ENCODE measurements around the gene PSMC4. TPM values are rescaled to one million over a fixed set of nuclear protein-coding genes. Genes with fewer than 3 reads are reported as not detected.

Gene PSMC4
- 129 and 161 TPM in 2 replicates for total RNA-seq

DNA sequence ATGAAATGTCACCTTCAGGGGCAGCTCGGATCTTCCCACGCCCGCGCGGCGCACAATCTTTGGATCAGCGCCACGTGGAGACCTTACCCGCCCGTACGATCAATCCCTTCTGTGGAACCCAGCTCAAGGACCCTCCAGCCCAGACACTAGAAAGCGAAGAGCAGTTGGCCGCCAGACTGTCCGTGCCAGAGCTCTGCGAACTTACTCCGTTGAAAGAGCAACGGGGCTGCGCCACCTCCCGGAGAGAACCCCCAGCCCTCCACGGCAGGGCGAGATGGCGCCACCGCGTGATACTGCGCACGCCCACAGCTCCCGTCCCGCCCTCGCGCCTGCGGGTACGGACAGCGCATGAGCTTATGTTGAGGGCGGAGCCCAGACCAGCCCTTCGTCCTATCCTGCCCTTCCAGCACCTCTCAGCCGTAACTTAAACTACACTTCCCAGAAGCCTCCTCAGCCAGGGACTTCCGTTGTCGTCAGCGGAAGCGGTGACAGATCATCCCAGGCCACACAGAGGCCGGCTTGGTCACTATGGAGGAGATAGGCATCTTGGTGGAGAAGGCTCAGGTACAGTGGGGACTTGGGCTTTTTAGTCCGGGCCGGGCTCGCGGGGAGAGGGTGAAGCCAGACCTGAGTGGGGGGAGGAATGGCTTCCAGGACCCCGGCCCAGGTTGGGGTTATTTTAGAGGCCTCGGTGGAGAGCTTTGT, at the start of gene PSMC4:
Gene PSMC4 (plus strand): TSS at position 491 of the 705 bp plus-strand sequence. CDS start 38 bp downstream, at position 529.
- peak; percentile 97 for DNase-seq (ENCODE audit: low read depth, low spot score)

DNA sequence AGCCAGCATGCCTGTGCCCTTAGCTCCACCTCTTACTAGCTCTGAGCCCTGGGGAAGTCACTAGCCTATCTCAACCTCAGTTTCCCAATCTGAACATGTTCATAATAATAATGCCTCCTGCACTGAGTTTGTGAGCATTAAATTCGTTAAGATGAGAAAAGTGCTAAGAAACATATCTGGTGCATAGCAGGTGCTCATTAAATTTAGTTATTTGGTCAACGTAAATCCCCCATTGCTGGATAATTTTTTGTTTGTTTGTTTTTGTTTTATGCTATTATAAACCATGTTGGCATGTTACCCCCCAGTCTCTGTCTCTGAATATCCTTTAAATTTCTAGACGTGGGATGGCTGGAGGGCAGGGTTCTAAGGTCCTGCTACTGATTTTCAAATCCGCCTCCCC, 47.1 kb upstream of the PSMC4 start:
- DNase-seq (ENCODE audit: low read depth, low spot score): no peak

DNA sequence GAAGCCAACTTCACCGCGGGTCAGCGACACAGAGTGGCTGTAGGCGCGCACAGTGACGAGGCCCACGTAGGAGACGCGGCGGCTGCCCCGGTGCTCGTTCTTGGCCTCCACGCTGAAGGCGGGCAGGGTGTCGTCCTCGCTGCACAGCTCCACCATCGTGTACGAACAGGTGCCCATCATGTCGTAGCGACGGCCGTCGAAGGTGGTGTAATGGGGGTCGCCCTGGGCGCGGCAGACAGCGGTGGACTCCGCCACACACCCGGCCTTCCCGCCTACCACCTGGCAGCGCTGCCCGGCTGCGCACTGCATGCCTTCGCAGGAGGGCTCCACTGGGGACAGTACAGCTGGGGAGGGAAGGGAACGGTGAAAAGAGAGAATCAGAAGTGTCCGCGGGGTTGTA, 46.6 kb upstream of the PSMC4 start:
- no peak for DNase-seq (ENCODE audit: low read depth, low spot score)

DNA sequence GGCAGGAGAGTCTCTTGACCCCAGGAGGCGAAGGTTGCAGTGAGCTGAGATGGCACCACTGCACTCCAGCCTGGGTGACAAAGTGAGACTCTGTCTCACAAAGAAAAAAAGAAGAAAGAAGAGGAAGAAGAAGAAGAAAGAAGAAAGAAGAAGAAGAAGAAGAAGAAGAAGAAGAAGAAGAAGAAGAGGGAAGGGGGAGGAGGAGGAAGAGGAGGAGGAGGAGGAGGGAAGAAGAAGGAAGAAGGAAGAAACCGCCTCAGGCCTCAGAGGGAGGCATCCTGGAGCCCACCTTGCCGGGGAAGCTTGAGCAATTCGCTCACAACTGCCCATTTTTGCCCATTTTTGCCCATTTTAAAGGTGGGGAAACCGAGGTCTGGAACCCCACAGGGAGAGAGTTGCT, 46.0 kb upstream of the PSMC4 start:
- DNase-seq (ENCODE audit: low read depth, low spot score): no peak

DNA sequence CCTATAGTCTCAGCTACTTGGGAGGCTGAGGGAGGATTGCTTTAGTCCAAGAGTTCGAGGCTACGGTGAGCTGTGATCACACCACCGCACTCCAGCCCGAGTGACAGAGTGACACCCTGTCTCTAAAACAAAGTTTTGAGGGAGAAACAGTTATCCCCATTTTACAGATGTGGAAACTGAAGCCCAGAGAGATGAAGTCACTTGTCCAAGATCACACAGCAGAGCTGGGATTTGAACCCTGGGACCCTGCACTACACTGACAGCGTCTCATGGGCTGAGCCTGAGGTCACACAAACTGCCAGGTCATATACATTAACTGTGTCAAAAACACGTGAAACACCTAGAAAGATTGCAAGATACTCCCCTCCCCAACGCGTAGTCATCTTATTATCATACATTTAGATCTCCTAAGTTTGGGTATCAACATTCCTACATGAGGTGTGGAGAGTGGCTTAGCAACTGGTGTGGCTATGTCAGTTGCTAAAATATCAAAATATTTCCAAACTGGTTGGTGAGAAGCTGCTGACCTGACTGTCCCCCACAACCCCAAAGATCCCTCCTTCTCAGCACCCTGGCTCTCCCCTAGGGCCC, 44.7 kb upstream of the PSMC4 start:
- no peak for DNase-seq (ENCODE audit: low read depth, low spot score)

DNA sequence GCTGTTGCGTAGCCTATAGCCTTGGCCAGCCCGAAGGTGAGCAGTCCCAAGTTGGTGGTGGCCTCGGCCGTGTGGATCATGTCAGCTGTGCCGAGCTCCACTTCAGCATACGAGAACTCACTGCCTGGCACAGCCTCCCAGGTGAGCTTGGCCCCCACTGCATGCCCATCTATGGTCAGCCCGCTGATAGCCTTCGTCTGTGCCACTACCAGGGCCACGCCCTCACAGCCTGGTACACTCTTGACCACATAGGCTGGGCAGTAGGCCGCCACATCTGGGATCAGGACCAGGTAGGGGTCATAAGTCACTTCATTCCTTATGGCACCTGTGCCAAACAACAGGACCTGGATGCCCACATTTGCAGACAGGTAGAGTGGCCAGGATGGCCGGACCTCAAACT, 43.9 kb upstream of the PSMC4 start:
- no peak for DNase-seq (ENCODE audit: low read depth, low spot score)

DNA sequence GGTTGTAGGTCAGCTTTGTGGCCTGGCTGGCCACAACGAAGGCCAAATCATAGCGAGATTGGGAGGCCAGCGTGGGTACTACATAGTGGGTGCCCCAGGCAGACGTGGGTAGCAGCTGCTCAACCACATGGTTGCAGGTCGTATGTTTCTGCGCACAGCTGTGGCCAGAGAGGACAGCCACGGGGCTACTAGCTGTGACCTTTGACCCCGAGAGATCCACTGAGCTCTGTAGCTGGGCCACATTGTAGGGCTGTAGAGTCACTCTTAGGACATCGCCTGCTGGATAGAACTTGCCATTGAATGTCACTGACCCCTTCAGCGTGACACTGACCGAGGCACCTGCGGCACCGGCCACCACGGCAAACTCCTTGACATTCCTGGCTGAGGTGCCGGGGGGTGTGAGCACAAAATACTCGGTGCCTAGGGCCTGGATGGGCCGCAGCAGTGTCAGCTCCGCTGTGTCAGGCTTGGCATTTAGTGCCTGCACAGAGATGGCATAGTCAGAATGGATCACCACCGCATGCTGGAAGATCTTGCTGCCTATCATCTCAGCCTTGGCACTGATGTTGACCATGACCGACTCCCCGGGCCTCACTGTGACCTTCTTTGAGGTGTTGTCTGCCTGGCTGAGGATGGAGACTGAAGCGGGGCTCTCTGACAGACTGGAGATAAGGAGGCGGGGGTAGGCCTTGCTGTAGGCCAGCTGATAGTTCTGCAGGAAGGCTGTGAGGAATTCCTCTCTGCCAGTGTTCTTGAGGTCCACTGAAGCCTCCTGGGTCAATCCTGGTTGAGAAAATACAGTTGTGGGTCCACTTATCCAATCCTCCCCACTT, 43.2 kb upstream of the PSMC4 start:
- no peak for DNase-seq (ENCODE audit: low read depth, low spot score)

DNA sequence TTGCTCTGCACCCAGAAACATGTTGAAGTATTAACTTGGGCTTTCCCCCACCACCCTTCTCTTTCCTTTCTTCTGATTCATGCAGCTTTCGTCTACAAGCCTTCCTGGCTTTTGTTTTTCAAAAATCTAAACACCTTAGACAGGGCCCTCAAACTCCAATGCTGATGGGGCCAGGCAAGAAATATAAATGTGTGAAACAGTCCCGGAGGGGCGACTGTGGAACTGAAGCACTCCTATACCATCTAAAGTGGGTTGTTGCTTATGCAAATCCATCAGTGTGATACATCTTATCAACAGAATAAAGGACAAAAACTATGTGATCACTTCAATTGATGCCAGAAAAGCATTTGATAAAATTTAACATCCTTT, 42.6 kb upstream of the PSMC4 start:
- no peak for DNase-seq (ENCODE audit: low read depth, low spot score)

DNA sequence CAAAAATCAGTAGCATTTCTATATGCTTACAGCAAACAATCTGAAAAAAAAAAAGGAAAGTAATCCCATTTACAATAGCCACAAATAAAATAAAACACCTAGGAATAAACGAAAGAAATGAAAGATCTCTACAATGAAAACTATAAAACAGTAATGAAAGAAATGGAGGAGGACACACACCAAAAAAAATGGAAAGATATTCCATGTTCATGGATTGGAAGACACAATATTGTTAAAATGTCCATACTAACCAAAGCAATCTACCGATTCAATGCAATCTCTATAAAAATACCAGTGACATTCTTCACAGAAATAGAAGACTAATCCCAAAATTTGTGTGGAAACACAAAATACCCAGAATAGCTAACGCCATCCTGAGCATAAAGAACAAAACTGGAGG, 41.2 kb upstream of the PSMC4 start:
- DNase-seq (ENCODE audit: low read depth, low spot score): no peak

DNA sequence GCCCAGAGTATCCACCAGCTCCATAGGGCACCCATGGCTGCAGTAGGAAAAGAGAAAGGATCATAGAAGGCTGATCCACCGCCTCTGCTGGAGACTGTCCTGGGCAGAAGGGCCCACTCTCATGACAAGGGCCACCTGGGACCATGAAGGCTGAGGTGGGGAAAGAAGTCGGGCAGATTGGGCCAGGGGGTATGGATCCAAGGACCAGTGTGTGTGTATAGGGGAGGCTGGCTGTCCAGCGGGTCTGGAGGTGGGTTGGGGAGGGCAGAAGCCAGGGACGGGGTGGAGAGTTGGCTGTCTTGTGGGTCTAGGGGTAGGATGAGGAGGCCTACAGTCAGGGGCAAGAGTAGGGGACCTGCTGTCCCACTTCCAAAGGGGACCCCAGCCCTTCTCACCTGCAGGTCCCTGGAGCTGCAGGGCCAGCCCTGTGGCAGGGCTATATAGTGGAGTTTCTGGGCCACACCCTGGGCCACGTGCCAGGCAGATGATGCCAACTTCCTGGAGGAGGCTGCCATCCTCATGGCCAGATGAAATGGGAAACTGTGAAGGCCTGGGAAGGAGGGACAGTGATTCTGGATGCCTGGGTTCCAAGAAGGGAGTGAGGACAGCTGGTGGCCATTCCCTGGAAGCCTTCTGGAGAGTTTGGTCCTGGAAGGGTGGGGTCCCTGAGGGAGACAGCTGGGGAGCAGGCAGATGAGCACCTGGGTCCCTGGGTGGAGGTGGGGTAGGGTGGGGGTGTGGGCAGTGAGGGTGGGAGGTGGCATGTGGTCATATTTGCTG, 36.2 kb upstream of the PSMC4 start, which contains the start of gene FCGBP:
Gene FCGBP (minus strand): TSS at position 51 of the 780 bp plus-strand sequence.
- DNase-seq (ENCODE audit: low read depth, low spot score): no peak

DNA sequence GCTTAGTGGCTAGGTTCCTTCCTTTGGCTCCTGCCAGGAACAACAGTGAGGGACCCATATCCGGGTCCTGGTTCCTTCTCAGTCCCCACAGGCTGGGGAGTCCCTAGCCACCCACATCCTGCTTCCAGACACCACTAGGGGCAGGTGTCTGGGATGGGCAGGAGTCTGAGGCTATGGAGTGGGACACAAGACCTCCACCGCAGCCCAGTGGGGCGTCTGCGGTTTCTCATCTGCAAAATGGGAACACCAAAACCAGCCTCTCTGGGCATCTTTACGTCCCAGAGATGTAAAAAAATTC, 35.7 kb upstream of the PSMC4 start:
- DNase-seq (ENCODE audit: low read depth, low spot score): no peak

DNA sequence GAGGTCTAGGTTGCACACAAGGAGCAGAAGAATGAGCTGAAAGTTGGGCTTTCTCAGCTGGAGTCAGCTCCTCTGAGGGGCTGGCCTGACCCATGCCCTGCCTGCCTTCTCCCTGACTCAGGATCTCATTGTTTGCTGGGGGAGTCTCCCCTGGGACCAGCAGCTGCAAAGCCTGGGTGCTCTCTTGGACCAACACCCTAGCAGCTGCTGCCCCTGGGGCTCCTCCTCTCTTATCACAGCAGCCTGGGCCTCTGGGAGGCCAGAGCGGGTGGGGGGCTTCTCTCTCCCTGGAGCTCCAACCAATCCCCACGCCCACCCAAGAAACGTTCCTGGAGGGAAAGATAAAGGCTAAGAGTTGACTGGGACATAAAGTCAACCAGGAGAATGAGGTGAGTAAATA, 34.9 kb upstream of the PSMC4 start:
- DNase-seq (ENCODE audit: low read depth, low spot score): no peak

DNA sequence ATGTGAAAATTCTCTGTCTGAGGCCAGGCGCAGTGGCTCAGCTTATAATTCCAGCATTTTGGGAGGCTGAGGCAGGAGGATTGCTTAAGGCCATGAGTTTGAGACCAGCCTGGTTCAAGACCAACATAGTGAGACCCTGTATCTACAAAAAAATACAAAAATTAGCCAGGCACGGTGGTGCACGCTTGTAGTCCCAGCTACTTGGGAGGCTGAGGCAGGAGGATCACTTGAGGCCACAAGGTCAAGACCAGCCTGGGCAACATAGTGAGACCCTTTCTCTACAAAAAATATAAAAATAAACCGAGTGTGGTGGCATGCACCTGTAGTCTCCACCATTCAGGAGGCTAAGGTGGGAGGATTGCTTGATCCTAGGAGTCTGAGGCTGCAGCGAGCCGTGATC, 34.3 kb upstream of the PSMC4 start:
- DNase-seq (ENCODE audit: low read depth, low spot score): no peak

DNA sequence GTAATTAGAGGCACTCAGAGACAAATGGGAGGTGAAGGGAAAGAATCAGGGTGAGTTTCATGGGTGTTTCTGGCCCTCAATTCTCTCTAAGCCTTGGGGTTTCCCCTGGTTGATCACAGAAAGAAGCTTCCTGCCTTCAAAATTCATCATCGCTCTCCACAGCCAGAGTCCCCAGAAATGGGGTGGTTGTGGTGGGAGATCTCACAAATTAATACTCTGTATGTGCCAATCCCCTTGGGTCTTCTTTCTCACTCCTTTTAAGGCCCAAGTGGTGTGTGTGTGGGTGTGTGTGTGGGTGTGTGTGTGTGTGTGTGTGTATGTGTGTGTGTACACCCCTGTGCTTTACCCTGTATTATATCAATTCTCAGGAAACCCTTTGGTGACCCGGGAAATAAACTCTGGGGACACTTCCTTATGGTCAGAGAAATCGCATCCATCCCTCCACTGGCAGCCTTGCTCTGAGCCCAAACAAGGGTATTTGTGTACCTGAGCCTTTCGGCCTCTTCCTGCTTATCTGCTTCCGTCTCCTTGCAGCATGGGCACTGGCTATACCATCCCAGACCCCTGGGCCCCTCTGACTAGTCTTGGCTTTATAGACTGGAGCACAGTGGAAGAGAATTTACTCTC, 33.8 kb upstream of the PSMC4 start:
- no peak for DNase-seq (ENCODE audit: low read depth, low spot score)

DNA sequence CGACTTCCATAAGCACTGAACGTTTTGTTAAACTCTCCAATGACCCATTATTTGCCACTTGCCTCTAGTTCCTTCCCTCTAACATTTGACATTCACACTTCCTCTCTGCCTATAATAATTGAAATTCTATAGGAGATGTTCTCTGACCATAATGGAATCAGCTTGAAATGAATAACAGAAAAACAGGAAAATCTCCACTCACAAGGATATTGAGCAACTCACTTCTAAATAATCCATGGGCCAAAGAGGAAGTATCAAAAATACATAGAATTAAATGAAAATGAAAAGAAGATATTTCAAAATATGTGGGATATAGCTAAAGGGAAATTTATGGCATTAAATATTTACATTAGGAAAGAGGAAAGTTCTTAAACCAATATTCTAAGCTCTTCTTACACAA, 33.2 kb upstream of the PSMC4 start:
- no peak for DNase-seq (ENCODE audit: low read depth, low spot score)

DNA sequence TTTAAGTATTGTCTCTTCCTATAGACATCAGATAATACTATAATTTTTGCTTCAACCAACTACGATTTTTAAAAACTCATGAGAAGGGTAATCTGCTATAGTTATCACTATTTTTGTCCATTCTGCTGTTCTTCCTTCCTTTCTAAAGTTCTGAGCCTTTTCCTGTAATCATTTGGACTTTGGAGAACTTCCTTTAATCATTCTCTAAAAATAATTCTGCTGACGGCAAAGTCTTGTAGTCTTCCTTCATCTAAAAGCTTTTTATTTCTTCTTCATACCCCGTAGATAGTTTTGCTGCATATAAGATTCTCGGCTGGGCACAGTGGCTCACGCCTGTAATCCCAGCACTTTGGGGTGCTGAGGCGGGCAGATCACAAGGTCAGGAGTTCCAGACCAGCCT, 31.4 kb upstream of the PSMC4 start:
- DNase-seq (ENCODE audit: low read depth, low spot score): no peak

DNA sequence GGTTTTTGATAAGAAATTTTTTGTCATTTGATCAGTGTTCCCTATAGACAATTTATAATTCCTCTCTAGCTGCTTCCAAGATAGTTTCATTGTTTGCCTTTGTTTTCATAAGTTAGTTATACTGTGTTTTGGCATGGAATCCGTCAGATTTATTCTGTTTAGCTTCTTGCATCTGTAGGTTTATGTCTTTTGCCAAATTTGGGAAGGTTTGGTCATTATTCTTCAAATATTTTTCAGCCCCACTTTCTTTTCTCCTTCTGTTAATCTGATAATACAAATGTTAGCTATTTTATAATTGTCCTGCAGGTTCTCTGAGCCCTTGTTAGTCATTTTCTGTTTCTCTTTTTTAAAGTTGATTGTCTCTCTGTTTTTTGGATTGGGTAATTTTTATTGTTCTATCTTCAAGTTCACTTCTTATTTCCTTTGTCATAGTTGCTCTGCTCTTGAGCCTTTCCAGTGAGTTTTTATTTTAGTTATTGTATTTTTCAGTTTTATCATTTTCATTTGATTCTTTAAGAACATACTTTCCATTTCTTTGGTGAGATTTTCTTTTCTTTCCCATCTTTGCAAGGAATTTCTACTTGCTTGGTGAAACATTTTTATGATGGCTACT, 30.6 kb upstream of the PSMC4 start:
- DNase-seq (ENCODE audit: low read depth, low spot score): no peak

DNA sequence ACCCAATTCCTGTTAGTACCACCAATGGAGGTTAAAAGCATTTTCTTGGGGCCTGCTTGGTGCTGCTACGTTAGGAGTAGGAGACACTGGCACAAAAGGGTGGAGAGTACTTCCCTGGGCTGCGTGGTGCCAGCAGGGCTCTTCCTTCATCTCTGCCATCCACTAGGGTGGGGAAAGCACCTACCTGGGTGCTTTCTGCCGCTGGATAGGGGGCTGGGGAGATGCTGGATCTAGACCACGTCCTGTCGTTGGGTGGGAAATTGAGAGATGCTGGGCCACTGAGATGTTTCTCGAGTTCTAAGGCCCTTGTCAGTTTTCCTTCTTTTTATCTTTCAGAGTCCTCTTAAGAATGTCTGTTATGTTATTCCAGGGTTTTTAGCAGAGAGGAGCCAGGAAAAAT, 29.8 kb upstream of the PSMC4 start:
- no peak for DNase-seq (ENCODE audit: low read depth, low spot score)

DNA sequence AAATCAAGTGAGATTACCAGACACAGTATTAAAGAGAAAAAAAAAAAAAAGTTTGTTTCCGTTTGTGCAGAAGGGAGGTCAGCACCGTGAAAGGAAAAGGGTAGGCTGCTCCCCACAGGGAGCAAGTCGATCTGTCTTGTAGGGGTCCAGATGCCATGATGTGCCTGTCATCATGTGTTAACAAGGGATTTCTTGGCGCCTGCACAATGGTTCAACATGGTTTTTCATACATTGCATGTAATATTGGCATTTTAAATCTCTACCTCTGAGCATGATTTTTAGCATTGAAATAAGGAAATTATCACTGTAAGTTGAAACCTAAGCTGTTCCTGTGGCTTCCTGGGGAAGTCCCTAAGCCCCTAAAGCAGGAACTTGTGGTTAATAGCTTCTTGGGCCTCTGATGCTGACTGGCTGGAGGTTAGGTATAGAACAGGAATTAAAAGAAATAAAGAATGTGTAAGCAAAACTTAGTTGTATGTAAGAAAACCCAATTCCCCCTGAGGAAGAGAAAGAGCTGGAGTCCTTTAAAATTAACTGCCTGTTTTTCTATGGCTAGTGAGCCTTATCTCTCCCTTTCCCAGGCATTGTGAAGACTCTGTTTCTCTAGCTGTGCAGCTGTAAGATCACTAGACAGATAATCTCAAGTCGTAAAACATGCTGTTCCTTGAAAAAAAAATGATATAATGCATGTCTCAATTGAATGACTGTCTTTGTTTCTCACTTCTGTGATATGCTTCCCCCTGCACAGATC, 29.2 kb upstream of the PSMC4 start:
- DNase-seq (ENCODE audit: low read depth, low spot score): no peak

DNA sequence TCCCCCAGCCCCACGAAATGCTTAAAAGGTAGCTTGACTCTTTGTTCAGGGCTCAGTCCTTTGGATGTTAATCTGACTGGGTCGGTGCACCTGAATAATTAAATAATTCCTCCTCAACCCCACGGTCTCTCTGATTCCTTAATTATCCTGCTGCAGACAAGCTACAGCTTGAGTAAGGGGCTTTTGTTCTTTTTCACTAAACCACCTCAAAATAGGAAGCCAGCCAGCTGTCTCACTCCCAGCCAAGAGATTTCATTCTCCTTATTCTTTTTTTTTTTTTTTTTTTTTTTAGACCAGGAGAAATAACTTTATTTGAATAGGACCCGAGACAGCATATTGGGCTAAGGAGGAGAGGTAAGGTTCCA, 28.6 kb upstream of the PSMC4 start:
- DNase-seq (ENCODE audit: low read depth, low spot score): no peak

Data from pulmonary artery endothelial cell (primary cell).